Body of pancreas (tissue), 4 donors: ENCODE results near the gene SDCBP2. TPM values are rescaled to one million over a fixed set of nuclear protein-coding genes. Genes with fewer than 3 reads are reported as not detected.
"Not testable (repeated sequence)": the region's sequence is repeated elsewhere in the genome, so short reads cannot be mapped to it uniquely, and the experiment has no call there.

Experiments used
- ATAC-seq: fragments of 150-250 bp; one replicate; pipeline ENCODE4 v1.9.1; 2016
- DNase-seq, 4 donors: peaks; one replicate each; pipeline ENCODE4 v3.0.0-alpha.2; 2019
- H3K27ac ChIP-seq, 4 donors: fragments of 200-600 bp; sonication (generic); 1 replicate in 3 of 4; 2 replicates in 1 of 4; pipeline versions ENCODE4 v1.5.1 to v1.6.1; 2016 to 2019; ENCODE audit warnings: mild to moderate bottlenecking in 1 of 4, mixed read lengths in 1 of 4, moderate library complexity in 1 of 4
- H3K27me3 ChIP-seq, 2 donors: fragments of 200-600 bp; sonication (generic); one replicate each; pipeline ENCODE4 v1.6.0; 2016; ENCODE audit warnings: mild to moderate bottlenecking in 1 of 2
- H3K36me3 ChIP-seq, 2 donors: fragments of 200-600 bp; sonication (generic); replicated peaks in 1 of 2; 2 replicates each; pipeline ENCODE4 v1.5.1; 2016; ENCODE audit warnings: low read depth in 2 of 2; ENCODE audit not compliant: insufficient read depth in 1 of 2
- H3K4me1 ChIP-seq: fragments of 200-600 bp; sonication (generic); one replicate; pipeline ENCODE4 v1.6.0; 2016
- H3K4me3 ChIP-seq, 2 donors: fragments of 200-600 bp; sonication (generic); 1 replicate in 1 of 2; 2 replicates in 1 of 2; pipeline ENCODE4 v1.5.1; 2016 to 2019
- H3K9me3 ChIP-seq, 3 donors: fragments of 200-600 bp; sonication (generic); 1 replicate in 2 of 3; 2 replicates in 1 of 3; pipeline ENCODE4 v1.5.1; 2016
- POLR2A ChIP-seq, 3 donors: fragments of 450-650 bp; IDR thresholded peaks; one replicate each; pipeline ENCODE4 v1.6.1; 2016; ENCODE audit warnings: antibody characterized with exemption in 3 of 3, mild to moderate bottlenecking in 2 of 3
- WGBS, 2 donors: methylation state at CpG; one replicate each; pipeline ENCODE4 v1.1.5; 2017; 5-methylcytosine and 5-hydroxymethylcytosine counted together
- intact Hi-C: fragments of 100-400 bp; cut with DNase I; formaldehyde crosslinking; loops from one replicate; pipeline ENCODE4 v1.15.1; 2023
- total RNA-seq, 2 donors: library from RNA; depleted of rRNA; stranded (reverse); fragments of >200 nt; gene quantifications; one replicate each; pipeline ENCODE4 v1.1.0, GENCODE V29; 2016
- TF ChIP-seq, protein P1 (sequence below), 7 experiments: fragments of 450-650 bp in 4 of 7; fragments of 200-600 bp in 3 of 7; sonication (generic) in 3 of 7; IDR thresholded peaks; one replicate each; pipeline ENCODE4 v1.5.1; 2016 to 2019; ENCODE audit warnings: antibody characterized with exemption in 7 of 7

Gene SDCBP2
- total RNA-seq, 2 donors from 2014 or later, result 14.8 to 20.0 TPM

DNA sequence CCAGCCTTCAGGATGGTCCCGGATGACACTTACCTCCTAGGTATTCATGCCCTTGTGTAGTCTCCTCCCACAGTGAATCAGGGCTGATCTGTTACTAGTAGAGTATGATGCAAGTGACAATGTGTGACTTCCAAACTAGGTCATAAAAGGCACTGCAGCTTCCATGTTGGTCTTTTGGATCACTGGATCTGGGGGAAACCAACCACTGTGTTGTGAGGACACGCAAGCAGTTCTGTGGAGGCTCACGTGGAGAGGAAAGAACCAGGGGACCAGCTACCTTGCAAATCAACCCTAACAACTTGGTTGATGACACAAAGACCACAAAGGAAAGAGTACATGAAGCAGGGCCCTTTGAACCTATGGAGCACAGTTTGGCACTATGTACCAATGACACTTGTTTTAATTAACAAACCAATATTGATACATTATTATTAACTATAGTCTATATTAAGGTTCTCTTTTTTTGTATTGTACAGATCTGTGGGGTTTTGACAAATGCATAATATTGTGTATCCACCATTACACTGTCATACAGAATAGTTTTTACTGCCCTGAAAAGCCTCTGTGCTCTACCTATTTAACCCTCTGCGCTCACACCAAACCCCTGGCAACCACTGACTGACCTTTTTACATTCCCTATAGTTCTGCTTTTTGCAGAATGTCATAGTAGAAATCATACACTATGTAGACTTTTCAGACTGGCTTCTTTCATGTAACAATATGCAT, 16.3 kb upstream of the SDCBP2 start:
- H3K36me3 ChIP-seq, result no peaks in the 10 kb centered on the region
- H3K27ac ChIP-seq, result no peak overlapping the region
- H3K4me3 ChIP-seq, result no peak overlapping the region
- ATAC-seq, result no peak
- no peaks in the 10 kb centered on the region for H3K27me3 ChIP-seq
- DNase-seq, result no peak
- no peak for TF ChIP-seq POLR2A (IDR thresholded peaks at IDR 0.05)
- TF ChIP-seq, protein P1, sequence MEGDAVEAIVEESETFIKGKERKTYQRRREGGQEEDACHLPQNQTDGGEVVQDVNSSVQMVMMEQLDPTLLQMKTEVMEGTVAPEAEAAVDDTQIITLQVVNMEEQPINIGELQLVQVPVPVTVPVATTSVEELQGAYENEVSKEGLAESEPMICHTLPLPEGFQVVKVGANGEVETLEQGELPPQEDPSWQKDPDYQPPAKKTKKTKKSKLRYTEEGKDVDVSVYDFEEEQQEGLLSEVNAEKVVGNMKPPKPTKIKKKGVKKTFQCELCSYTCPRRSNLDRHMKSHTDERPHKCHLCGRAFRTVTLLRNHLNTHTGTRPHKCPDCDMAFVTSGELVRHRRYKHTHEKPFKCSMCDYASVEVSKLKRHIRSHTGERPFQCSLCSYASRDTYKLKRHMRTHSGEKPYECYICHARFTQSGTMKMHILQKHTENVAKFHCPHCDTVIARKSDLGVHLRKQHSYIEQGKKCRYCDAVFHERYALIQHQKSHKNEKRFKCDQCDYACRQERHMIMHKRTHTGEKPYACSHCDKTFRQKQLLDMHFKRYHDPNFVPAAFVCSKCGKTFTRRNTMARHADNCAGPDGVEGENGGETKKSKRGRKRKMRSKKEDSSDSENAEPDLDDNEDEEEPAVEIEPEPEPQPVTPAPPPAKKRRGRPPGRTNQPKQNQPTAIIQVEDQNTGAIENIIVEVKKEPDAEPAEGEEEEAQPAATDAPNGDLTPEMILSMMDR (IDR thresholded peaks at IDR 0.05), result no peak
- WGBS, 2 donors, result 93 to 95% methylated on average over 4 of the region's 4 CpGs
- H3K9me3 ChIP-seq, result no peaks in the 10 kb centered on the region
- H3K4me1 ChIP-seq, result no peaks in the 10 kb centered on the region
- intact Hi-C loops, result no loop called here

DNA sequence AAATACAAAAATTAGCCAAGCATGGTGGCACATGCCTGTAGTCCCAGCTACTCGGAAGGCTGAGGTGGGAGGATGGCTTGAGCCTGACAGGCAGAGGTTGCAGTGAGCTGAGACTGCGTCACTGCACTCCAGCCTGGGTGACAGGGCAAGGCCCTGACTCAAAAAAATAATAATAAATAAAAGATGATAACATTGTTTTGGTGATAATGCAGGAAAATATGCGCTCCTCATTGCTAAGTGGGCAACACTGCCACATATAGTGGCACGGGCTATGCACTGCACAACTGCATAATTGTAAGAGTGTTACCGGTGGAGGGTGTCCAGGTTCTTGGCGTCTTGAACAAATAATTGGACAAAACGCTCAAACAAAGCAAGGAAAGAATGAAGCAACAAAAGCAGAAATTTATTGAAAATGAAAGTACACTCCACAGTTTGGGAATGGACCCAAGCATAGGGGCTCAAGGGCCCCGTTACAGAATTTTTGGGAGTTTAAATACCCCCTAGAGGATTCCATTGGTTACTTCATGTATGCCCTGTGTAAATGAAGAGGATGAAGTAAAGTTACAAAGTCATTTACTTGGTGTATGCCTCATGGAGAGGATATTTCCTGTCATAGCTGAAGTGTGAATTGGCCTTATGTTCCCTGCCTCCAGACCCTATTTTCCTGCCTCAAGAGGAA, 14.6 kb upstream of the SDCBP2 start:
- H3K36me3 ChIP-seq, H3K4me3 ChIP-seq, DNase-seq, ATAC-seq, intact Hi-C loops, H3K9me3 ChIP-seq, H3K4me1 ChIP-seq, H3K27ac ChIP-seq, H3K27me3 ChIP-seq: not testable (repeated sequence)
- 86 to 92% methylated on average over 8 of the region's 8 CpGs for WGBS, 2 donors

DNA sequence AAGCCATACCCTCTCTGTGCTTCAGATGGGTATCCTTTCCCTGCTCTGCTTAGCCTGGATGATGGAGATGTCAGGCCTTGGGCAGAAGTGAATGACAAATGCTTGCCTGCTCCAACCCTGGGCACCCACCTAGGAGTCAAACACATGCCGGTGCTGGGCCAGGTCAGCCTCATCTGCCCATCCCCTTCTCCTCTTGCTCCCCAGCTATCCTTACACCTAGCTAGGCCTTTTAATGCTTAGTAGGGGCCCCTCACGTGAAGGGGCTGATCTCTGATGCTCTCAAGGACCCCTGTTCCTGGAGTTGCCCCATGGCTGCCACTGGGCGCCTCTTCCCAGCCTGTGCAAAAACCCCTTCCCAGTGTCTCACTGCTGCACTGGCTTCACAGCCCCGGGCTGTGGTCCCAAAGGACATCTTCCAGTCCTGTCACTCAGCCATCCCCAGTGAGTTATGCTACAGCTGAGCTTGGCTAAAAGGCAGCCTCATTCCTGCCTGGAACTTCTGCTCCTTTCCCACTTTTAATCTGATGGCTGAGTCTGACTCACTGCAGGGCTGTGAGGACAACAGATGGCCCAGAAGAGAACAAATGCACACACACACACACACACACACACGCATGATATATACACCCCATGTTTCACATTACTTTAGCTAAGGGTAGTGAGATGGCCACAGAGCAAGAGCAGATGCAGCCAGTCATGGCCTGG, 12.8 kb upstream of the SDCBP2 start:
- DNase-seq (peak in 1 of 4 donors; percentile 34), ATAC-seq (no peak)
- Histone ChIP-seq H3K27me3 (no peaks in the 10 kb centered on the region), H3K9me3 (no peaks in the 10 kb centered on the region), H3K27ac (no peak overlapping the region), H3K4me3 (no peak overlapping the region), H3K36me3 (no peaks in the 10 kb centered on the region), H3K4me1 (peaks cover 9% of the 10 kb centered on the region)
- intact Hi-C loops, result no loop called here
- TF ChIP-seq, protein P1 (IDR thresholded peaks at IDR 0.05), result no peak
- no peak for TF ChIP-seq POLR2A (IDR thresholded peaks at IDR 0.05)
- whole genome bisulfite sequencing, 2 donors, result 73 to 100% methylated on average over 3 to 5 of the region's 5 CpGs

DNA sequence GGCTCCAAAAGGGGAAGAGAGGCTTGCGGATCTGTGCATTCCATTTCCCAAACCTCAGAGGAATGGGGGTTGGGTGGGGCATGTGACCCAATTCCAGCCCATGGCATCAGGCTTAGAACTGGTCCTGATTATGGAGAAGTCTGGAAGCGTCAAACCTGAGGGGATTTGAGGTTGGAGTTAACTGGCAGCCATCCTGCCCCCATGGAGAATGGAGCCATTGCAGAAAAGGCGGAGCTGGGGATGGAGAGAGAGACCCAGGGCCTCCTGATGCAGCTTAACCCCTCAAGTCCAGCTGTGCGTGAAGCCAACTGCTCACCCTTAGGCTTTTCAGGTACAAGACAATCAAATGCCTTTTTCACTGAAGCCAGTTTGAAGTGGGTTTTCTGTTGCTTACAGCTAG, 9.9 kb upstream of the SDCBP2 start:
- no peak overlapping the region for H3K27ac ChIP-seq
- no peak overlapping the region for H3K4me3 ChIP-seq
- H3K9me3 ChIP-seq, result no peaks in the 10 kb centered on the region
- H3K27me3 ChIP-seq, result no peaks in the 10 kb centered on the region
- ATAC-seq (no peak), DNase-seq (no peak)
- H3K36me3 ChIP-seq, result no peaks in the 10 kb centered on the region
- intact Hi-C loops, result no loop called here
- H3K4me1 ChIP-seq, result peaks cover 18% of the 10 kb centered on the region
- no peak for TF ChIP-seq POLR2A (IDR thresholded peaks at IDR 0.05)
- 76 to 96% methylated on average over 4 of the region's 4 CpGs for WGBS, 2 donors

DNA sequence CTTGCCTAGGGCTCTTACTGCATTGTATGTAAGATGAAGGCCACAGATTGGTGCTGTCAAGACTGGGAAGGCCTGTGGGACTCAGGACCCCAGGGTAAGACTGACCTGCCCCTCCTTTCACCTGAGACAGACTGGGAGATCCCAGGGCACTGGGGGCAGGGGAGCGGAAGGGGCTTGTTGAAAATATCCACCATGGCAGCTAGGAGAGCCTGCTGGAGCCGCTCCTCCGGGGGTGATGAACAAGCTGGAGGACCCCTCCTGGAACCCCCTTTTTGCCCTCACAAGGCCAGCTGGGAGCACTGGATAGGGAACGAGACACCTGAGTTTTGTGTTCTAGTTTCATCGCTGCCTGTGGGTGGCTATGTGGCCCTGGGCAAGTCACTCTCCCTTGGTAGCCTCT, 9.2 kb upstream of the SDCBP2 start:
- Histone ChIP-seq H3K27ac (no peak overlapping the region), H3K36me3 (no peaks in the 10 kb centered on the region), H3K4me1 (peaks cover 18% of the 10 kb centered on the region), H3K27me3 (no peaks in the 10 kb centered on the region), H3K4me3 (no peak overlapping the region), H3K9me3 (no peaks in the 10 kb centered on the region)
- TF ChIP-seq, protein P1 (IDR thresholded peaks at IDR 0.05), result no peak
- TF ChIP-seq POLR2A (IDR thresholded peaks at IDR 0.05), result no peak
- no peak for ATAC-seq
- intact Hi-C loops, result no loop called here
- DNase-seq, result no peak
- 98 to 100% methylated on average over 5 of the region's 5 CpGs for WGBS, 2 donors
